Lower lobe of right lung (tissue), 2 donors: Measurements from ENCODE around the gene ZNF865. TPM values are rescaled to one million over a fixed set of nuclear protein-coding genes. Genes with fewer than 3 reads are reported as not detected.

ENCODE experiments used
- ATAC-seq, 2 donors: fragments of 200-7000 bp; cut with Tn5 transposase; one replicate each; pipeline ENCODE4 v1.9.1; 2020 to 2022; ENCODE audit warnings: mild to moderate bottlenecking in 2 of 2, moderate library complexity in 2 of 2
- DNase-seq: peaks from one replicate; pipeline ENCODE4 v3.0.0-alpha.2; 2020
- H3K27ac ChIP-seq: fragments of 200-600 bp; one replicate; pipeline ENCODE4 v1.8.0; 2022
- H3K27me3 ChIP-seq: fragments of 200-600 bp; one replicate; pipeline ENCODE4 v1.8.0; 2022; ENCODE audit warnings: low read depth
- H3K36me3 ChIP-seq: fragments of 200-600 bp; one replicate; pipeline ENCODE4 v1.8.0; 2022; ENCODE audit warnings: mild to moderate bottlenecking
- H3K4me1 ChIP-seq: fragments of 200-600 bp; one replicate; pipeline ENCODE4 v1.8.0; 2022
- H3K4me3 ChIP-seq: fragments of 200-600 bp; one replicate; pipeline ENCODE4 v1.8.0; 2022; ENCODE audit warnings: mild to moderate bottlenecking
- H3K9me3 ChIP-seq: fragments of 200-600 bp; one replicate; pipeline ENCODE4 v1.8.0; 2022
- intact Hi-C: fragments of 100-400 bp; cut with DNase I; formaldehyde crosslinking; loops from one replicate; pipeline ENCODE4 v1.11.0; 2022
- total RNA-seq: library from RNA; stranded (reverse); fragmentation: NEBNext Ultra II Directional; extraction: Animal tissue kit (Norgen Biotek cat#: 25700); gene quantifications from one replicate; pipeline ENCODE4 v1.2.1, GENCODE V29; 2021
- TF ChIP-seq, protein P1 (sequence below): fragments of 200-600 bp; IDR thresholded peaks from one replicate; pipeline ENCODE4 v1.8.0; 2022; ENCODE audit warnings: antibody characterized with exemption, mild to moderate bottlenecking
- donor health status: DM: no; HTN: yes; CAD: no; lungs with severe emphysema.

ZNF865 gene
- total RNA-seq, 1 donor from 2014 or later = 16.5 TPM

DNA sequence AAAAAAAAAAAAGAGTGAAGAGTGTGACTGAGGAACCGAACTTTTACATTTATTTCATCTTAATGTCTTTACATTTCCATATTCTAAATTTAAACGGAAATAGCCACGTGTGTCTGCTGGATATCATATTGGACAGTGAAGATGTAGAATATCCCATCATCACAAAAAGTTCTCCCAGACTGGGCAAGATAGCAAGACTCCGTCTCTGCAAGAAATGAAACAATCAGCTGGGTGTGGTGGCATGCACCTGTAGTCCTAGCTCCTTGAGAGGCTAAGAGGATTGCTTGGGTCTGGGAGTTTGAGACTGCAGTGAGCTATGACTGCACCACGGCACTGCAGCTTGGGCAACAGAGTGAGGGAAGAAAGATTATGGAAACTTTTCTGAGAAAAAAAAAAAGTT is 28.7 kb upstream of the ZNF865 start:
- no peak for ATAC-seq
- Histone ChIP-seq H3K36me3 (peaks cover 21% of the 10 kb centered on the region), H3K4me1 (peaks cover 9% of the 10 kb centered on the region), H3K27me3 (no peaks in the 10 kb centered on the region), H3K4me3 (no peak overlapping the region), H3K27ac (no peak overlapping the region), H3K9me3 (no peaks in the 10 kb centered on the region)
- no peak for DNase-seq
- TF ChIP-seq, protein P1, sequence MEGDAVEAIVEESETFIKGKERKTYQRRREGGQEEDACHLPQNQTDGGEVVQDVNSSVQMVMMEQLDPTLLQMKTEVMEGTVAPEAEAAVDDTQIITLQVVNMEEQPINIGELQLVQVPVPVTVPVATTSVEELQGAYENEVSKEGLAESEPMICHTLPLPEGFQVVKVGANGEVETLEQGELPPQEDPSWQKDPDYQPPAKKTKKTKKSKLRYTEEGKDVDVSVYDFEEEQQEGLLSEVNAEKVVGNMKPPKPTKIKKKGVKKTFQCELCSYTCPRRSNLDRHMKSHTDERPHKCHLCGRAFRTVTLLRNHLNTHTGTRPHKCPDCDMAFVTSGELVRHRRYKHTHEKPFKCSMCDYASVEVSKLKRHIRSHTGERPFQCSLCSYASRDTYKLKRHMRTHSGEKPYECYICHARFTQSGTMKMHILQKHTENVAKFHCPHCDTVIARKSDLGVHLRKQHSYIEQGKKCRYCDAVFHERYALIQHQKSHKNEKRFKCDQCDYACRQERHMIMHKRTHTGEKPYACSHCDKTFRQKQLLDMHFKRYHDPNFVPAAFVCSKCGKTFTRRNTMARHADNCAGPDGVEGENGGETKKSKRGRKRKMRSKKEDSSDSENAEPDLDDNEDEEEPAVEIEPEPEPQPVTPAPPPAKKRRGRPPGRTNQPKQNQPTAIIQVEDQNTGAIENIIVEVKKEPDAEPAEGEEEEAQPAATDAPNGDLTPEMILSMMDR = no peak
- intact Hi-C loops = no loop called here

DNA sequence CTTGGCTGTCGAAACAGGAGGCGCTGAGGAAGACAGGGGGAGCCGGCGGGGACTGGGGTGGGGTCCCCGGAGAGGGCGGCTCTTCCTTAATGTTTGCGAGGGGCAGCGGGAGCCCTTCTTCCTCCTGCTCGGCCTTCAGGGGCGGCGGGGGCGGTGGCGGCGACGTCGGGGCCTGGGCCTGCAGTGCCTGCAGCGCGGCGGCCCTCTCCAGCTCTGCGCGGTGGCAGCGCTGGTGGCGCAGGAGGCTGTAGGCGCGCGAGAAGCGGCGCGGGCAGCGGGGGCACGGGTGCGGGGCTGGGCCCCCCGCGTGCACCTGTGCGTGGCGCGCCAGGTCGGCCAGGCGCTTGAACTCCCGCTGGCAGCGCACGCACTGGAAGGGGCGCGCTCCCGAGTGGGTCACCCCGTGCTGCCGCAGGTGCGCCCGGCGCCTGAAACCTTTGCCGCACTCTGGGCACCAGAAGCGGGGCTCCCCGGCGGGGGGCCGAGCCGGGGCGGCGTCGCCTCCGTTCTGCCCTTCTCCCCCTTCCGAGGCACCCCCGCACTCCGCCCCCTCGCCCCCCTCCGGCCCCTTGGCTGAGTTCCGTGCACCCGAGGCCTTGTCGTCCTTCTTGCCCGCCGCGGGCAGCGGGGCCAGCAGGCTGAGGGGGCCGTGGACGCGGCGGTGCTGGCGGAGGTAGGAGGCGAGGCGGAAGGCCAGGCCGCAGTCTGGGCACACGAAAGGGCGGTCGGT is 27.3 kb upstream of the ZNF865 start:
- intact Hi-C loops = no loop called here
- TF ChIP-seq, protein P1 = no peak
- DNase-seq = no peak
- H3K27ac ChIP-seq = no peak overlapping the region
- no peak overlapping the region for H3K4me3 ChIP-seq
- H3K4me1 ChIP-seq = peaks cover 17% of the 10 kb centered on the region
- peaks cover 21% of the 10 kb centered on the region for H3K36me3 ChIP-seq
- ATAC-seq = no peak
- H3K27me3 ChIP-seq = no peaks in the 10 kb centered on the region
- no peaks in the 10 kb centered on the region for H3K9me3 ChIP-seq

DNA sequence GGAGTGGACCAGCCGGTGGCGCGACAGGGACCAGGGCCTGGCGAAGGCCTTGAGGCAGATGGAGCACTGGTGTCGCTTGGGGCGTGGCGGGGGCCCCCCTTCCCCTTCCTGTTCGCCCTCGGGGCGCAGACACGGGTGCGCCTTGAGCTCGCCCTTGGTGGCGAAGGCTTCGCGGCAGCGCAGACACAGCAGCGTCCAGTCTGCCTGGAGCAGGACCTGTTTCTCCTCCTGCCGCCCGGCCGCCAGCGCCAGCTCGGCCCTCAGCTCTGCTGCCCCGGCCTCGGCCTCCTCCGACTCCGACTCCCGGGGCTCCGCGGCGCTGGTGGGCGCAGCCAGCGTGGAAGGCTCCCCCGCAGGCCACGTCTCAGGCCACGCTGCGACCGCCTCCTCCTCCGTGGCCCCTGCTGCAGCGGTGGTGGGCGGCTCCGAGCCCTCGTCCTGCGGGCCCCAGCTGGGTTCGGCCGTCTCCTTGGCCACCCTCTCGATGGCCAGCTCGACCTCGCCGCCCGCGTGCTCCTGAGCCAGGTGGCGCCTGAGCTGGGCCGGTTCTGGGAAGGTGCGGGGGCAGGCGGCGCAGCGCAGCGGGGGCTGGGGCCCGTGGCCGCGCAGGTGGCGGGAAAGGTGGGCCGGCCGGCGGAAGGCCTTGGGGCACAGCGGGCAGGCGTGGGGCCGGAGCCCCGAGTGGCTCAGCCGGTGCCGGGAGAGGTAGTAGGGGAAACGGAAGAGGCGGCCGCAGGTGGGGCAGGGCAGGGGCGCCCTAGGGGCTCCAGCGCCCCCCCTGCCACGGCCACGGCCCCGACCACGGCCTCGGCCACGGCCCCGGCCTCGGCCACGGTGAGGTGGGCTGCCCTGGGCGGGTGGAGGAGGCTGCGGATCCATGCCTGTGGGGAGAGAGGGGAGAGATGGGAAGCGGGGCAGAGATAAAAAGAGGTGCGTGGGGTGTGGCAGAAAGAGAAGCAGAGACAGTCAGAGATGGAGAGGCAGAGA is 26.4 kb upstream of the ZNF865 start:
- peak overlapping the region; percentile 91 for H3K27ac ChIP-seq
- H3K9me3 ChIP-seq = no peaks in the 10 kb centered on the region
- H3K4me1 ChIP-seq = peaks cover 17% of the 10 kb centered on the region
- peak overlapping the region; percentile 89 for H3K4me3 ChIP-seq
- H3K36me3 ChIP-seq = peaks cover 21% of the 10 kb centered on the region
- intact Hi-C loops = no loop called here
- DNase-seq = no peak
- no peaks in the 10 kb centered on the region for H3K27me3 ChIP-seq
- ATAC-seq = no peak
- TF ChIP-seq, protein P1 = no peak

DNA sequence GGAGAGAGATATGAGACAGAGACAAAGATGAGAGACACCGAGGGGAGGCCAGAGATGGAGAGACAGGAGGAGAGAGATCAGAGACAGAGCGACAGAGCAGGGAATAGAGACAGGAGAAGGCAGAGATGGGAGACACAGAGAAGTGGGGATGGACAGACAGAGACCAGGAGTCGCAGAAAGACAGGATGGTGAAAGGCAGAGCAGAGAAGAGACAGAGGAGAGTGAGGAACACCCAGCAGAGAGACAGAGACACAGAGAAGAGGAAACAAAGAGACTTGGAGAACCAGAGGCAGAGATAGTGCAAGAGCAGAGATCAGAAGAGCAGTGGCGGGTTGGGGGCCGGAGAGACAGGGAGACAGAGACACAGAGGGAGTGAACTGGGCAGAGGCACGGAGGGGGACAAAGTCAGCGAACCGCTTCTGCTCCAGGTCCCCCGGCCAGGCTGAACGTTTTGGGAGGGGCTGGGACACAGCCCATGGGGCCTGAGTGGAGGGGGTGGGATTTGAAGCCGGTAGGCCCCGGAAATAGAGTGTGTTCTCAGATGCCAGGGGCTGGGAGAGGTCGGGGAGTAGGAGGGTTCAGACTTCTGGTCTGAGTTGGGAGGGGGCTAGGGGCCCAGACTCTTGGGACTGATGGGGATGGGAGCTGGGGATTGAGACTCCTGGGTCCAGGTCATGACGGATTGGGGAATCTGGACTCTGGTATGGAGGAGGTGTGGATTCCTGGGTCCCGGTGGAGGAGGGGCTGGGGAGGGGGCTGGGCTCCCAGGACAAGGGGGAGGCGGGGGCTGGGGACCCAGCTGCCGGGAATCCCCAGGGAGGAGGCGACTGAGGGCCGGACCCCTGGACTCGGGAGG is 25.5 kb upstream of the ZNF865 start:
- TF ChIP-seq, protein P1 = no peak
- Histone ChIP-seq H3K4me3 (peak overlapping the region; percentile 89), H3K9me3 (no peaks in the 10 kb centered on the region), H3K27ac (peak overlapping the region; percentile 91), H3K36me3 (peaks cover 21% of the 10 kb centered on the region), H3K4me1 (peaks cover 17% of the 10 kb centered on the region), H3K27me3 (no peaks in the 10 kb centered on the region)
- ATAC-seq = peak; percentile 37 to 61
- intact Hi-C loops = no loop called here
- DNase-seq = no peak

DNA sequence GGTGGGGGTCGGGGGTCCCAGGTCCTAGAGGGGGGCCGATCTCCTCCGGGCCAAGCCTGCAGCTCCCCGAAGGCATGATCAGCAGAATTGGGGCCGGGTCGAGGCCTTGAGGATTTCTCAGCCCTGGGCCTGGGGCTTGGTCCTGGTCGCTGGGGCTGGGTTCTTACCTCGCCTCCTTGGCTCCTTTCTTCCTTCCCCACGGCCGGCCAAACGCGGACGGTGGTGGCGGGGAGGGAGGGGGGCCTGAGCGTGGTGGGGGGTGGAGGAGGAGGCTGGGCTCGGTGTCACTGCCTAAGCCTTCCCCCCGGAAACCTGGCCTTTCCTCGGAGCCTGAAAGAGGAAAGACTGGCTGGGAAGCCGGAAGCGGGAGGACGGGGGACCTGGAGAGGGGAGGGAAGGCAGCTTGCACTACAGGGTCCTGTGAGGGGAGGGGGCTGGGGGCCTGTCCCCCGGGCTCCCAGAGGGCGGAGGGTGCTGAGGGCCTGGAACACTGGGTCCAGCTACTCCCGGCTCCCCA is 24.8 kb upstream of the ZNF865 start, which contains the start of gene ZNF579:
Gene ZNF579 (minus strand): TSS at position 221 of the 517 bp plus-strand sequence. CDS start 1,209 bp downstream, outside the sequence.
- peaks cover 22% of the 10 kb centered on the region for H3K4me1 ChIP-seq
- H3K36me3 ChIP-seq = peaks cover 21% of the 10 kb centered on the region
- ATAC-seq (peak; percentile 91 to 93), DNase-seq (peak; percentile 88)
- no peaks in the 10 kb centered on the region for H3K27me3 ChIP-seq
- H3K9me3 ChIP-seq = no peaks in the 10 kb centered on the region
- TF ChIP-seq, protein P1 = no peak
- peak within 1 kb of the TSS; percentile 89 for H3K4me3 ChIP-seq
- peak within 1 kb of the TSS; percentile 91 for H3K27ac ChIP-seq
- intact Hi-C loops = no loop called here
